HG02885 (cell line): ENCODE measurements around the gene TMEM117.
A peak's percentile ranks its signal among the peaks of the same experiment; 100 is the strongest.

ENCODE experiments used
- ATAC-seq: cut with Tn5 transposase; IDR thresholded peaks from one replicate; pipeline ENCODE4 v1.9.1; 2021; ENCODE audit warnings: mild to moderate bottlenecking; ENCODE audit not compliant: unreplicated experiment, poor library complexity

TMEM117 gene

GRCh38 chr12:44253338-44253856 is 417.5 kb downstream of the TMEM117 start:
- no peak for ATAC-seq

DNA sequence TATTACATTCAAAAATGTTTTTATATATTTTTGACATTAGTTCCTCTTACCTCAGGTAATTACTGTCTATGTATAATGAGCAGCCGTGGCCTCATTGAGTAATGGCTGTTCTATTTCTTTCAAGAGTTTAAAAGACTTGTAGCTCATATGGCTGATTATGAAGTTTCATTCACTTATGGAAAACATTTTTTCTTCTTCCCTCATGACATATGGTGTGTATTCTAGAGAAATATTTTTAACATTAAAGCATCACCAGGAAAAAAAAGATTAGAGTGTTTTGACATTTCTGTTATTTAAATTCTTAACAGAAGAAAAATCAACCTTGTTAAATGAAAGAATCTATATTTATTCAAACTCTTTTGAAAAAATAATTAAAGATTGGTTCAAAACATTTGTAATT is 422.4 kb downstream of the TMEM117 start:
- no peak for ATAC-seq

- ATAC-seq: no peak
Observed at GRCh38 chr12:44259890-44260289, 424.0 kb downstream of the TMEM117 start.

DNA sequence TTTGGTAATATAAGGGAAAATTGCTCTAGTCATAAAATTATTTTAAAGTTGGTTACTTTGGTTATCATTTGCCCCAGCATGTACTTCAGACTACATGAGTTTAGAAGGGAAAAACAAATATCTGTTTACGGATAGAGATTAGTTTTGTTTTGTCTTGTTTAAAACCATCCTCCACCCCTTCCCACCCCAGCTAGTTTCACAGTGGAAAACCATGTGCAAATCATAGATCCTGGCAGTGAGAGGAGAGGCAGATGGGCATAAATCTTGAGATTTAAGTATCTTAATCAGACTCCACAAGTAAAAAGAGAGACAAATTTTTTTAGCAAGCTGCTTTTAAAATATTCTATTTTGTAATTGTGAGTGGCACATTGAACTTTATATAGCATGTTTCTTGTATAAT is 424.7 kb downstream of the TMEM117 start:
- ATAC-seq: no peak

DNA sequence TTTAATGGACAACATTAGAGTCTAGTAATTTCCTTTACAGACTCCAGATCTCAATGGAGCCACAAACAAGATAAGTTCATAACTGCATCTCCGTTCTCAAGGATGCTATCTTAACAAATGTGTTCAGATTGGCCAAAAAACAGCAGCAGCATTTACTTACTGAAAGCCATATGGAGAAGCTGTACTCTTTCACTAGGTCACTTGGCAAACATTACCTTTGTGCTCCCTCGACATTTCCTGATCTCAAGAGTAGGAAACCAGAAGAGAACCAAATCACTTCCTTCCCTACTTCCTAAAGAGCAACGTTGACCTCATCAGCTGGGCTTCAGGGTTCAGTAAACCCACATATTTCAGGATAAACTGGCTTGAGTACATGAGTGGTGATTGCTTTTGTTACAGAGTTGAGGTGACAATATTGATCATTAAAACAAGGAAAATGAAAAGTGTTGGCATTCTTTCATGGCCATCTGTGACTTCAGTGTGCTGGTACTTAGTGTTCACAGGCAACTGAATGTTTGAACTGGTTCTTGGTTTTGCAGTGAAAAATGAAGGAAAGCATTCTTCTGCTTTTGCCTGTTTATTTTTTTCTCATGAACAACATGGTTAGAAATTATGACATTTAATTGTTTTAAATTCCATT is 449.6 kb downstream of the TMEM117 start:
- ATAC-seq: no peak

GRCh38 chr12:44286336-44286735 is 450.5 kb downstream of the TMEM117 start:
- peak; percentile 59 for ATAC-seq

GRCh38 chr12:44286821-44287505 is 451.1 kb downstream of the TMEM117 start:
- ATAC-seq: no peak

DNA sequence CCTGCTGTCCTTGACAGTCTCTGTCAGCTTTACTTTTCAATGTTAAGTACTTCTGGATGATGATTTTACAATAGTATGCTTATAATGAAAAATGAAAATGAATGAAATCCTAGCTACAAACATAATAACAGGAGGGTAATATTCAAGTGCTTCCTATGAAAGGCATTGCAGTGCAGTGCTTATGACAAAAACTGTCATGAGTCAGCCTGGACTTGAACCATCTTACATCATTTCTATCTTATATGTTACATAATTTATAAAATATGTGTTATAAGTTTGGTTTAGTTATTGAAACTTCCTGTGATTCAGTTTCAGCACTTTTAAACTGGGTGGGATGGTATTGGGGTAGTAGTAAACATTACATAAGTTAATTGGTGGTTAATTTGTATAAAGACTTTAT is 451.7 kb downstream of the TMEM117 start:
- ATAC-seq: no peak

DNA sequence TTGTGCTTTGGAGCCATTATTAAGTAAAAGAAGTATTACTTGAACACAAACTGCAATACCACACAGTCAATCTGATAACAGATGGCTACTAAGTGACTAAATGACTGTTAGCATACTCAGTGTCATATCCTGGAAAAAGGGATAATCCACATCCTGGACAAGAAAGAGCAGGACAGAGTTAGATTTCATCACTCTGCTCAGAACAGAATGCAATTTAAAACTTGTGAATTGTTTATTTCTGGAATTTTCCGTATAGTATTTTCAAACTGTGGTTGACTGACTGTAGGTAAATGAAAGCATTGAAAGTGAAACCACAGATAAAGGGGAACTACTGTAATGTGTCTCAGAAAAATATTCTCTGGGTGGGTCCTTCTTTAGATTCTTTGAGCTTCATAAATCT is 458.8 kb downstream of the TMEM117 start:
- peak; percentile 95 for ATAC-seq

- no peak for ATAC-seq
Observed at GRCh38 chr12:44295958-44296623, 460.2 kb downstream of the TMEM117 start.

DNA sequence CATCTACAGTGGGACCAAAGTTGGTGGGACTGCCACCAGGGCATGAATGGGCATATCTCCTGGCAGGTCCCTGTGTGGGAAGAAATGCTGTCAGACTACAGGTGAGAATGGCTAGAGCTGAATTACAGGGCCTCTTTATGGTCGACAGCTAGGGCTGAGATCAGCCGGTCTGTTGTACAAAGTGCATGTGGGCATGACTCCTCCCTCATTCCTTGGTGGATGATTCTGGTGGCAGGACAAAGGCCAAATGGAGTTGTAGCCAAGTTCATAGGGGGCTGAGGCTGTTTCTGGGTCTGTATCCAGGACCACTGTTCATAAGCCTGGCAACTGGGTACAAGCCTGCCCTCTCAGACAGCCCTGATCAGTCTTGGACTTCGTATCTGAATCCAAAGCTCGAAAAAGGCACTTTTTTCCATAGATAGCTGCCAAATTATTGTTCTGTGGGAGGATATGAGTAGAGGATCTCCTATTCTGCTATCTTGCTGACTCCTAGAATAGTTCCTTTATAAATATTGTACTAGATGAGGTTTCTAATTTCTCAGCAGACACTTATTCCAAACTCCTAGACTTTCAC is 460.8 kb downstream of the TMEM117 start:
- no peak for ATAC-seq

DNA sequence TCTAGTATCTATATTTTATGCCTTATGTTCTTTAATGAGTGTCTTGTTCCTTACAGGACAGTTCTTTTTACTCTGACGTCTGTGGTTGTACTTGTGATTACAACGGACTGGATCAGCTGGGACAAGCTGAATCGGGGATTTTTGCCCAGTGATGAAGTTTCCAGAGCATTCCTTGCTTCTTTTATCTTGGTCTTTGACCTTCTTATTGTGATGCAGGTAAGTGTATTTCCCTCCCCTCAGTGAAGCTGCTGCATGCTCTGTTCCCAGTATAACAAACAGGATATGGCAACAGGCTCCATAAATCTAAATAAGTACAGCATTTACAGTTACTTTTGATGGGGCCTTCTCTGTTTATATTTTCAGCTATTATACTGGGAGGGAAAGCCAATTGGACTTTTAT is 463.6 kb downstream of the TMEM117 start:
- ATAC-seq: no peak

GRCh38 chr12:44307506-44308168 is 471.8 kb downstream of the TMEM117 start:
- ATAC-seq: peak; percentile 84

DNA sequence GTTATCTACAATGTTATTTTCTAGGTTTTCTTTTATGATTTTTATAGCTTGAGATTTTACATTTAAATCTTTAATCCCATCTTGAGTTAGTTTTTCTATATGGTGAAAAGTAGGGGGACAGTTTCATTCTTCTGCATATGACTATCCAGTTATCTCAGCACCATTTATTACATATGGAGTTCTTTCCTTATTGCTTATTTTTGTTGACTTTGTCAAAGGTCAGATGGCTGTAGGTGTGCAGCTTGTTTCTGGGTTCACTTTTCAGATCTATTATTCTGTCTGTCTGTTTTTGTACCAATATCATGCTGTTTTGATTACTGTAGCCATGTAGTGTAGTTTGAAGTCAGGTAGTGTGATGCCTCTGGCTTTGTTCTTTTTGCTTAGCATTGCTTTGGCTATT is 477.3 kb downstream of the TMEM117 start:
- no peak for ATAC-seq

- no peak for ATAC-seq
Observed at GRCh38 chr12:44314007-44314500, 478.2 kb downstream of the TMEM117 start.

DNA sequence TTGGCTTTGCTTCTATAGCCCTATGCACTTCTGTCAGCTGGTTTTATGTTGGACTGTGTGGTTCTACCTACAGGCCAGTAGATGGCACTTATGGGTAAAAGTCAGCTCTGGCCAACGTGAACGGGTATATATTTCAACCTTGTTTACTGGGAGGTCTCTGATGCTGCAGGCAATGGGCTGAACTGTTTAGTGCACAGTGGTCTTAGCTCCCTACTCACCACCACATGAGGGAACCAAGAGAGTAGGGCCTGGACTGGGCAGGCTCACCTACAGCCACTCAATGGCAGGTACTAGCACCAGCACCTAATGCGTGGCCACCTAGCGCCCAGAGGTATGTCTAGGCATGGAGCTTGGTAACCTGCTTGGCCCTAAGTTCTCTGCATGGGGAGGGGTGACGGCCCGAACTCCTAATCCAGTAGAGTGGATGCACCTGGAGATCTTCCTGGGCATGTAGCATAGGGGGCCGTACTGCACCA is 481.8 kb downstream of the TMEM117 start:
- ATAC-seq: peak; percentile 96

- ATAC-seq: no peak
Observed at GRCh38 chr12:44331269-44331668, 495.4 kb downstream of the TMEM117 start.

- ATAC-seq: no peak
Observed at GRCh38 chr12:44334347-44334746, 498.5 kb downstream of the TMEM117 start.

GRCh38 chr12:44335030-44335429 is 499.1 kb downstream of the TMEM117 start:
- ATAC-seq: no peak

GRCh38 chr12:44336577-44336976 is 500.7 kb downstream of the TMEM117 start:
- no peak for ATAC-seq
